MCF 10A (cell line): ENCODE data around the gene SFRP5. TPM values are rescaled to one million over a fixed set of nuclear protein-coding genes. Genes with fewer than 3 reads are reported as not detected.

Experiments
- BruUV-seq: library from RNA; stranded (reverse); fragments of 400-500 nt; replicated peaks from 2 replicates; lab custom pipeline; 2021; lab: Mats Ljungman, UMichigan
- CTCF ChIA-PET: fragments of 300-600 bp; sonication (Branson Sonifier 250); formaldehyde crosslinking; extraction: SDS; loops from one replicate; lab custom pipeline; 2021; ENCODE audit warnings: antibody characterized with exemption, inconsistent platforms; lab: Yijun Ruan, JAX
- POLR2A ChIA-PET: fragments of 300-600, 350-650 bp; sonication (Branson Sonifier 250); formaldehyde crosslinking; extraction: SDS; loops from one replicate; lab custom pipeline; 2020; ENCODE audit warnings: antibody characterized with exemption, inconsistent platforms; lab: Yijun Ruan, JAX
- DNase-seq: peaks from one replicate; pipeline ENCODE4 v3.0.0-alpha.2; 2018; ENCODE audit not compliant: unreplicated experiment
- H3K27ac Mint-ChIP-seq: one replicate; pipeline ENCODE4 v1.8.0; 2022; ENCODE audit warnings: mild to moderate bottlenecking, low read depth, mixed read lengths; ENCODE audit not compliant: unreplicated experiment
- H3K27me3 Mint-ChIP-seq: one replicate; pipeline ENCODE4 v1.8.0; 2022; ENCODE audit warnings: mixed read lengths; ENCODE audit not compliant: insufficient read depth, unreplicated experiment
- H3K36me3 Mint-ChIP-seq: one replicate; pipeline ENCODE4 v1.8.0; 2022; ENCODE audit warnings: mild to moderate bottlenecking, moderate library complexity, mixed read lengths; ENCODE audit not compliant: insufficient read depth, unreplicated experiment
- H3K4me1 Mint-ChIP-seq: one replicate; pipeline ENCODE4 v1.8.0; 2022; ENCODE audit warnings: mixed read lengths; ENCODE audit not compliant: insufficient read depth, unreplicated experiment
- H3K4me3 Mint-ChIP-seq: one replicate; pipeline ENCODE4 v1.8.0; 2022; ENCODE audit warnings: mild to moderate bottlenecking, moderate library complexity, mixed read lengths; ENCODE audit not compliant: unreplicated experiment
- H3K9me3 Mint-ChIP-seq: one replicate; pipeline ENCODE4 v1.8.0; 2022; ENCODE audit warnings: mixed read lengths; ENCODE audit not compliant: unreplicated experiment
- CTCF ChIP-seq: fragments of 200-600 bp; IDR thresholded peaks from one replicate; pipeline ENCODE4 v1.8.0; 2022; ENCODE audit warnings: antibody characterized with exemption, mild to moderate bottlenecking; ENCODE audit not compliant: unreplicated experiment
- intact Hi-C: fragments of 100-400 bp; cut with micrococcal nuclease; formaldehyde crosslinking; loops from 2 replicates; pipeline ENCODE4 v1.14.1; 2022
- total RNA-seq: library from RNA; stranded (reverse); gene quantifications from 2 replicates; pipeline ENCODE4 v1.2.3, GENCODE V29; 2022

SFRP5 gene
- total RNA-seq, 1 experiment from 2014 or later = not detected

- POLR2A ChIA-PET = interaction anchor here (1.1 kb wide), 1 partner anchor 679 kb away, joined by 3 read pairs; no protein-coding TSS in a partner anchor
- intact Hi-C loops = no loop called here
- H3K4me1 Mint-ChIP-seq = no peaks in the 10 kb centered on the region
Measured at GRCh38 chr10:97782455-97783228, 10.8 kb upstream of the SFRP5 start.

GRCh38 chr10:97781618-97782331, 10.0 kb upstream of the SFRP5 start:
- Mint-ChIP-seq H3K9me3 (no peaks in the 10 kb centered on the region), H3K27me3 (no peaks in the 10 kb centered on the region), H3K4me3 (no peak overlapping the region), H3K27ac (no peak overlapping the region), H3K4me1 (no peaks in the 10 kb centered on the region), H3K36me3 (no peaks in the 10 kb centered on the region)
- no peak for DNase-seq
- BruUV-seq = no TSS peak
- intact Hi-C loops = no loop called here
- no peak for TF ChIP-seq CTCF
- POLR2A ChIA-PET = no interaction called here
- CTCF ChIA-PET = interaction anchor here (0.5 to 3.9 kb wide), 3 partner anchors 9 to 154 kb away, joined by 3 to 29 read pairs (median 6); no protein-coding TSS in a partner anchor

More at GRCh38 chr10:97782455-97783228, 10.8 kb upstream of the SFRP5 start:
- peak; percentile 53 for DNase-seq
- no peak for TF ChIP-seq CTCF
- CTCF ChIA-PET = interaction anchor here (0.5 to 3.9 kb wide), 3 partner anchors 9 to 134 kb away, joined by 3 to 29 read pairs (median 6); no protein-coding TSS in a partner anchor
- H3K27me3 Mint-ChIP-seq = no peaks in the 10 kb centered on the region
- H3K27ac Mint-ChIP-seq = no peak overlapping the region
- H3K9me3 Mint-ChIP-seq = no peaks in the 10 kb centered on the region
- BruUV-seq = no TSS peak
- no peaks in the 10 kb centered on the region for H3K36me3 Mint-ChIP-seq
- H3K4me3 Mint-ChIP-seq = no peak overlapping the region

DNA sequence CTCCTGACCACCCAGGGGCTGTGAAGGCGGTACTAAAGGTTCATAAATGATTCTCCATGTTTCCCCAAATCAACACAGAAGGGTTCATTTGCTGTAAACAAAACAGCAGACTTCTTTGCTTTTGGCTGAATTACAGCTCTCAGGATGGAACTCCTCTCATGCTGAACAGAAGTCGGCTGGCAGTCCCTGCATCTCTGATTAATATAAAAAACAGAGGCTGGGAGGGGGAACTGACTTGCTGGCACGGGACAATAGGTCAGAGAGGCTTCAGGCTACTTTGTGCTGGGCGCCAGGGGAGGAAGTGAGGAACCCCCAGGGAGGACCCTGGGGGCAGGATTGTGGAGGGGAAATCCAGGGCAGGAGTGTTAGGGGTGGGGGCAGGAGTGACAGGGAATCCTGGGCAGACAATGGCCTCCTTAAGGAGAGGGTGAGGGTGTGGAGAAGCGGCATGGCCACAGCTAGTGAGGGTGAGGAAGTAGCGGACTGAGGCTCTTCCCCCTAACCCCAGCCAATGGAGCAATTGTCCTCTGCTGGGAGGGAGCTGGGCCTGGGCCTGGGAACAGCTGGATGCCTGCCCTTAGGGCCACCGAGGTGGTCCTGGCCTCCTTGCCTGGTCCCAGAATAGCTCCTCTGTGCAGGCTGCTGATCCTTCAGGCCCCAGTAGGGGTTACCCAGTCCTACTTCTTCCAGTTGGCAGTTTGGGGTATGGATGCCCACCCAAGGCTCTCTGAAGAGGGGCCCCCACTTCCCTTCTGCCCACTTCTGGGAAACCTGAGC, 9.2 kb upstream of the SFRP5 start:
- H3K27ac Mint-ChIP-seq = no peak overlapping the region
- CTCF ChIA-PET = interaction anchor here (0.6 to 3.9 kb wide), 3 partner anchors 10 to 155 kb away, joined by 3 to 29 read pairs (median 6); no protein-coding TSS in a partner anchor
- H3K4me3 Mint-ChIP-seq = no peak overlapping the region
- H3K36me3 Mint-ChIP-seq = no peaks in the 10 kb centered on the region
- POLR2A ChIA-PET = no interaction called here
- no peaks in the 10 kb centered on the region for H3K9me3 Mint-ChIP-seq
- BruUV-seq = no TSS peak
- TF ChIP-seq CTCF = no peak
- H3K4me1 Mint-ChIP-seq = no peaks in the 10 kb centered on the region
- H3K27me3 Mint-ChIP-seq = no peaks in the 10 kb centered on the region
- no peak for DNase-seq
- intact Hi-C loops = no loop called here
